ENCODE measurements around the gene CEP128.

GRCh38 chr14:80901260-80901659 is 40.3 kb downstream of the CEP128 start:
- TF ChIP-seq, protein P1, sequence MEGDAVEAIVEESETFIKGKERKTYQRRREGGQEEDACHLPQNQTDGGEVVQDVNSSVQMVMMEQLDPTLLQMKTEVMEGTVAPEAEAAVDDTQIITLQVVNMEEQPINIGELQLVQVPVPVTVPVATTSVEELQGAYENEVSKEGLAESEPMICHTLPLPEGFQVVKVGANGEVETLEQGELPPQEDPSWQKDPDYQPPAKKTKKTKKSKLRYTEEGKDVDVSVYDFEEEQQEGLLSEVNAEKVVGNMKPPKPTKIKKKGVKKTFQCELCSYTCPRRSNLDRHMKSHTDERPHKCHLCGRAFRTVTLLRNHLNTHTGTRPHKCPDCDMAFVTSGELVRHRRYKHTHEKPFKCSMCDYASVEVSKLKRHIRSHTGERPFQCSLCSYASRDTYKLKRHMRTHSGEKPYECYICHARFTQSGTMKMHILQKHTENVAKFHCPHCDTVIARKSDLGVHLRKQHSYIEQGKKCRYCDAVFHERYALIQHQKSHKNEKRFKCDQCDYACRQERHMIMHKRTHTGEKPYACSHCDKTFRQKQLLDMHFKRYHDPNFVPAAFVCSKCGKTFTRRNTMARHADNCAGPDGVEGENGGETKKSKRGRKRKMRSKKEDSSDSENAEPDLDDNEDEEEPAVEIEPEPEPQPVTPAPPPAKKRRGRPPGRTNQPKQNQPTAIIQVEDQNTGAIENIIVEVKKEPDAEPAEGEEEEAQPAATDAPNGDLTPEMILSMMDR (IDR thresholded peaks at IDR 0.05) = no peak
- TF ChIP-seq POLR2A (IDR thresholded peaks at IDR 0.05) = no peak

All from uterus (tissue), 2 donors.